GM21786 (cell line): ENCODE data around the gene PRKCE.

Experiments
- ATAC-seq: cut with Tn5 transposase; IDR thresholded peaks from one replicate; pipeline ENCODE4 v1.9.1; 2021; ENCODE audit not compliant: unreplicated experiment

The PRKCE gene

GRCh38 chr2:45802499-45803138 lies 151.1 kb downstream of the PRKCE start:
- ATAC-seq = no peak

- ATAC-seq = no peak
Observed at GRCh38 chr2:45804987-45805755, 153.7 kb downstream of the PRKCE start.

GRCh38 chr2:45806563-45807358 lies 155.3 kb downstream of the PRKCE start:
- no peak for ATAC-seq

GRCh38 chr2:45808294-45808800 lies 156.9 kb downstream of the PRKCE start:
- no peak for ATAC-seq

- no peak for ATAC-seq
Observed at GRCh38 chr2:45809205-45809604, 157.7 kb downstream of the PRKCE start.

GRCh38 chr2:45812011-45812500 lies 160.6 kb downstream of the PRKCE start:
- no peak for ATAC-seq

GRCh38 chr2:45813003-45813941 lies 161.8 kb downstream of the PRKCE start:
- ATAC-seq = no peak

- ATAC-seq = no peak
Observed at GRCh38 chr2:45814488-45814887, 163.0 kb downstream of the PRKCE start.

GRCh38 chr2:45814951-45815621 lies 163.6 kb downstream of the PRKCE start:
- ATAC-seq = no peak

- ATAC-seq = no peak
Observed at GRCh38 chr2:45816272-45816671, 164.8 kb downstream of the PRKCE start.

- no peak for ATAC-seq
Observed at GRCh38 chr2:45818591-45818990, 167.1 kb downstream of the PRKCE start.

GRCh38 chr2:45820048-45820447 lies 168.6 kb downstream of the PRKCE start:
- no peak for ATAC-seq

- no peak for ATAC-seq
Observed at GRCh38 chr2:45821558-45822271, 170.2 kb downstream of the PRKCE start.

- no peak for ATAC-seq
Observed at GRCh38 chr2:45822272-45822630, 170.8 kb downstream of the PRKCE start.

- no peak for ATAC-seq
Observed at GRCh38 chr2:45823723-45824206, 172.3 kb downstream of the PRKCE start.

GRCh38 chr2:45825001-45825651 lies 173.7 kb downstream of the PRKCE start:
- no peak for ATAC-seq

GRCh38 chr2:45826460-45826859 lies 175.0 kb downstream of the PRKCE start:
- no peak for ATAC-seq

GRCh38 chr2:45826884-45827635 lies 175.6 kb downstream of the PRKCE start:
- no peak for ATAC-seq
